Stimulated activated CD4-positive, alpha-beta T cell treated with anti-CD3 and anti-CD28 coated beads, TNF-alpha, amount 100 ng/mL, for 48 hours (primary cell): ENCODE results near the gene SERPINB13.
"Not testable (repeated sequence)": the region's sequence is repeated elsewhere in the genome, so short reads cannot be mapped to it uniquely, and the experiment has no call there.

ENCODE experiments used
- DNase-seq, 3 donors: peaks; one replicate each; pipeline ENCODE4 v3.0.0-alpha.2; 2020; ENCODE audit warnings: low read depth in 3 of 3

SERPINB13 gene

DNA sequence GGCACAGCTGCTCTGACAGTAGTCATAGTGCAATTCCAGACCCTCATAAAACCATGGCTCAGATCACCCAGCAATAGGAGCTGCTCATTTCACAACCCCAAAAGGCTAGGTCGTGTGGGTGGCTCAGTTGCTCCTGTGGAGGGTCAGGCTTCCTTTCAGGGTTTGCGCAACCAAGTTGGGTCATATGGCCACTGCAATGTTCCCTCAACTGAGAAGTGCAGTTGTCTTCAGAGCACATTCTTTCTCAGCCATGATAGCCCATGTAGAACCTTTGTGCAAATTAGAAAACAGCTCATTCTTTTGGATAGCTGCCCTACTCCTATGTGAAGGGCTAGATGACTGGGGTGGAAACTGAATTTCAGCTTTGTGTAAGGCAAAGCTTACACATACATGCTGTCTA lies 3.2 kb downstream of the SERPINB13 start:
- DNase-seq, result no peak

- DNase-seq, result no peak
Measured at GRCh38 chr18:63590966-63591695, 4.0 kb downstream of the SERPINB13 start.

DNA sequence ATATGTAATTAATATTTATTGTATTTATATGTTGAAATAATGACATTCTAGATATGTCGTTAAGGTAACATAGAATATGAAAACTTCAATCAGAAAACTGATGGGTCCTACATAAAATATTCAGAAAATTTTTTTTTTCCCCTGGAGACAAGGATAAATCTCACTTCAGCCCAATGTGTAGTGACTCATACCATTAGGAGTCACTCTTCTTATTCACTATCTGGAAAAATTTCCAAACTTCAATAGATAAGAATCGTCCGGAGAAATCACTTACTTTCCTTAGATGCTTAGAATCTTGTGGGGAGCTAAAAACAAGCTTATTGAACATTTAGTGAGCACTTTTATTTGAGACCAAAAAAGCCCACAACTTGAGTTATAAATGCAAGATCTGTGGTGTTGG lies 4.6 kb downstream of the SERPINB13 start:
- DNase-seq, result no peak

GRCh38 chr18:63592471-63592870 lies 5.3 kb downstream of the SERPINB13 start:
- DNase-seq, result no peak

GRCh38 chr18:63596964-63597363 lies 9.8 kb downstream of the SERPINB13 start:
- no peak for DNase-seq

DNA sequence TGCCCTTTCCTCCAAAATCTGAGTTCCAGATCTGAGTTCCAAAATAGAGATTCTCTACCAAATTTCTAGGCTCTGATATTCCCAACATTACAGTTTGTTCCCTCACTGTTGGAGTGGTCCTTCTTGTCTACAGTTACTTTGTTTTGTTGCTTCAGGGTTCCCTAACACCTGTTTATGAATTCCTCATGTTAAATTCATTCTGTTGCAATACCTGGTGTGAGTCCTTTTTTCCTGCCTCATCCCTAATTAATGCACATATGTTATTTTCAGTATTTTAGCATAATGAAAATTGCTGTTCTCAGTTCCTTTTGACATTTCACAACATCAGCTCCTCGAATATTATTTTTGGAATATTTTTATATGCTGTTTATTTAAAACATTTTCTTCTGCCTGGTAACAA lies 16.2 kb downstream of the SERPINB13 start:
- DNase-seq, result no peak

GRCh38 chr18:63603772-63604171 lies 16.6 kb downstream of the SERPINB13 start:
- no peak for DNase-seq

DNA sequence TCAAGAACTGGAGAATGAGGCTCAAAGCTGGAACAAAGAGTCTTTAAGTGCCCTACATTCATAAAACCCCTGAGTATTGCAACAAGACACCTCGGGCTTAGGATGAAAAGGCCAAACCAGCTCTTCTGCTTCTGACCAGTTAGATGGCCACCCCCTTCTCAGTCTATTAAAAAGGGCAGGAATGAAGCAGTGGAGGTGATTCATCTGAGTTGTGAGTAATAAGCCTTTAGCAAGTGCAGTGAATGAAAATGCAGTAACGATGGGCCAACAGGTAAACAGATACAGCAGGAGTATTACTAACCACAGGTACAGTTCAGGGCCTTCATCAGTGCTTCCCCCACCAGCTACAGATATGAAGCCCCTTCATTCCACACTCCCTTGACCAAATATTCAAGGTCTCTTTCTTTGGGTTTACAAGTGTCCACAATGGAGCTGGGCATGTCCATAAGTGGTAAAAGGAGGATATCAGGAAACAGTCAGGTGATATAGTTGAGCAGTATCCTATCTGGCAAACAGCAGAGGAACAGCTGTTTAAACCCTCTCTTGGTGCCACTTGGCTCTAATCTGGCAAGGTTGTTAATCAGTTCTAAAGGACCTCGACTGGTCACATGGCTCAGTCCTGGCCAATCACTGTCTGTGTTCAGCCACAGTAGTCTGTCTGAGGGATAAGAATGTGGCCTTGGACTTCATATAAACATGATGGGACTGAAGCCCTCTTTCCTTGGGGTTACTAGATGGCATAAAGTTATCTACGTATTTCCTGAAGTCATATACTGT lies 17.8 kb downstream of the SERPINB13 start:
- DNase-seq, result no peak

- DNase-seq, result no peak
Measured at GRCh38 chr18:63606526-63606925, 19.4 kb downstream of the SERPINB13 start.

- DNase-seq, result no peak
Measured at GRCh38 chr18:63613420-63613819, 26.3 kb downstream of the SERPINB13 start.

DNA sequence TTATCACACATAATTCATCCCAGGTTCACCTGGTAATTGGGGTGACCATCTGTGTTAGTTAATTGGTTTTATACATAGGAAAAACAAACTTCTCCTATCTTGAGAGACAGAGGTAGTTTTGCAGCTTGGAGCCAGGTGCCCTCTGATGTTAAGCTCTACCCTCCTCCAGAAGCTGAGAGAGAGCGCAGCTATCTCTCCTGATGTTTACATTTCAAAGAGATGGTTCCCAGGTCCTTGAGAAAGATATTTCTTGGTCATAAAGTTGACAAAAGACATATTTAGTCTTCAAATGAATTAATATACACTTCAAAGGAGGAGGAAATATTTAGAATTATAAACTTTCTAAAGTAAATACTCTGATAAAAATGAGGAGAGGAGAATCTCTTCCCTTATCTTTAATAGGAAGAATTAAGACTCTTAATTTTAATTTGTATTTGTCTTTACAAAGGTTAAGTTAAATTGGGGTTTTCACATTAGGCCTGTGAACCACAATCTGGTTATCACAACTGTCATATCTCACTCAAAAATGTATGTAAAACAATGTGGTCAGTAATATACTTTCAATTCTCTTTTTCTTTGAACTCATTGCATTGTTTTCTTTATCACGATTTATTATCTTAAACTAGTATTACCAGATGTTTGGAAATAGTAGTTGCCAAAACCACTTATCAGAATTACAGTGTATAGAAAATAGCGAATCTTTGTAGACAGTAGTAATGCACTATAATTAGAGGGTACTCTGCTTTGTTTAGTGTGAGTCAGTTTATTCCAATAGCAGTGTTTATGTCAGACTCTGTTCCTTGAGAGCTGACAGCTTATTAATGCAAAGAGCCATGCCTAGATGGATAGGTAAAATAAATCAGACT lies 30.1 kb downstream of the SERPINB13 start:
- no peak for DNase-seq

DNA sequence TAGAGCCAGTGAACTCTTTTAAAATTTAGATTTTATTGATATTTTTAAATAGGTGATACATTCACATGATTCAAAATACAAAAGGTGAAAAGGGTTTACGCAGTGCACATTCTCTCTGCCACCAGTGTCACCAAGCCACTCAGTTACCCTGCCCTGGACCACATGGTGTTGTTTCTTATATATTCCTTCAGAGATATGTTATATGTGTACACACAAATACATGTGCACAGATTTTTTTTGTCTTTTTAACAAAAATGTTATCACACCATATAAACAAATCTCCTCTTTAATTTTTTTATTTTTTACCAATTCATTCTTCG lies 30.7 kb downstream of the SERPINB13 start:
- DNase-seq, result no peak

DNA sequence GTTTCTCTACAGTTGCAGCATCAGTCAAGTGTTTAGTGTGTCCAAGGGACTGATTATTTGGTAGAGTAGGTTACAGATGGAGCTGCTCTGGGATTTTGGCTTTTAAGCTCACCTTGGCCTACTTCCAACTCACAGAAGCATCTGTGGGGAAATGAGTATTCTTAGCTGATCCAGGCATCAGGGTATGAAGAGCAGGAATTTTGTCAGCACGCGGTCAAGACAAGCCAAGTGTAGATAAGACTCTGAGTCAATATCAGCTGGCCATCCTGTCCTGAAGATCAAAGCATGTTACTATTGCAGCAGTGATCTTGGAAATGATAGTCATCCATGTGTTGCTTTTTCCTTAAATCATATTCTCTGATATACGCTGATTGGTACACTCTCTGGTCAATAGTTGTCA lies 32.5 kb downstream of the SERPINB13 start:
- no peak for DNase-seq

DNA sequence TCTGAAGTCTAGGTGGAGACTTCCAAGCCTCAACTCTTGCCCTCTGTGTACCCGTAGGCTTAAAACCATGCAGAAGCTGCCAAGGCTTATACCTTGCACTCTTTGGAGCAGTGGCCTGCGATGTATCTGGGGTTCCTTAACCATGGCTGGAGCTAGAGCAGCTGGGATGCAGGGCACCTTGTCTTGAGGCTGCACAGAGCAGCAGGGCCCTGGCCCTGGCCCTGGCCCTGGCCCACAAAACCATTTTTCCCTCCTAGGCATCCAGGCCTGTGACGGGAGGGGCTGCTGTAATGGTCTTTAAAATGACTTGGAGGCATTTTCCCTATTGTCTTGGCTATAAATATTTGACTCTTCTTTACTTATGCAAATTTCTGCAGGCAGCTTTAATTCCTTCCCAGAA lies 37.7 kb downstream of the SERPINB13 start:
- no peak for DNase-seq

DNA sequence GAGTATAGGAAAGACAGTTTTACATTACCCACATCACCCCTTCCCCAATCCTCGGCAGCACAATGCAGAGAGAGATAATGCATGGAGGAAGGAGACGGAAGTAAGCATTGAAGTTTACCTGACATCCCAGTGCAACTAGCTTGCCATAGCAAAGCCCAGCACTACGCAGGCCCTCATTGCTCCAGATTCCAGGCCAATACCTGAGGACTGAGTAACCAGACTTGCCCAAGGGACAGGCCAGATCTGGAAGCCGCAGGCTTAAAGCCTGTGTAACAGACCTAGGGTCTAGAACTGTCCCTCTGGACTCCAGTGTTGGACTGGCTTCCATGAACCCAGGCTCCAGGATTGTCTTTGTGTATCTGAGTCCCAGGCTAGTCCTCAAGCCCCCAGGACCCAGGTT lies 39.3 kb downstream of the SERPINB13 start:
- DNase-seq, result no peak

DNA sequence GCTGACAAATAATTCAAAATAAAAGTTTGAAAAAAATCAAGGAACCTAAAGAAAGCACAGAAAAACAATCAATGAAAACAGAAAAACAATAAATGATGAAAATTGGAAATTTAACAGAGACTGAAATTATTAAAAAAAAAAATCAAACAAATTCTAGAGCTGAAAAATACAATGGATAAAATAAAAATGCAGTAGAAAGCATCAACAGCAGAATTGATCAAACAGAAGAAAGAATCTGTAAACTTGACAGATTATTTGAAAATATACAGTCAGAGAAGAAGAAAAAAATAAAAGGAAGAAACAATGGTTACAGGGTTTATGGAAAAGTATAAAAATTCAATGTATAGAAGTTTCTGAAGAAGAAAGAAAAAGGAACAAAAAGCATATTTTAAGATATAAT lies 40.7 kb downstream of the SERPINB13 start:
- no peak for DNase-seq

DNA sequence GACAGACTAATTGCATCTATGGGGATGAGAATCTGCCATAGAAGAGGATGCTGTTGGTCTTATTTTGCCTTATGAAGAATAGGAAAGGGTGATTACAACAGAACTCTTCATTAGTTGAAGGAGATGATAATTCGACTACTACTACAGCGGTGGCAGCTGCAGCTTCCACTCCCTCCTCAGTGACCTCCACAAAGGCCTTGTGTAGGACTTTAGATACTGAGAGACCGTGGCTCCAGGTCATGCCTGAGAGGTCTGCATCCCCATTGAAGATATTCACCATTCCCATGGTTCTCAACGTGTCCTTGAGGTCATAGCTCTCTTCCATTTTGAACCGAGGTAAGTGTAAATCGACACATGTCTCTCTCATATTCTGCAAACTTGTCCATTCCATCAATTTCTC lies 50.6 kb downstream of the SERPINB13 start:
- no peak for DNase-seq

- not testable (repeated sequence) for DNase-seq
Measured at GRCh38 chr18:63641157-63641680, 54.1 kb downstream of the SERPINB13 start.

DNA sequence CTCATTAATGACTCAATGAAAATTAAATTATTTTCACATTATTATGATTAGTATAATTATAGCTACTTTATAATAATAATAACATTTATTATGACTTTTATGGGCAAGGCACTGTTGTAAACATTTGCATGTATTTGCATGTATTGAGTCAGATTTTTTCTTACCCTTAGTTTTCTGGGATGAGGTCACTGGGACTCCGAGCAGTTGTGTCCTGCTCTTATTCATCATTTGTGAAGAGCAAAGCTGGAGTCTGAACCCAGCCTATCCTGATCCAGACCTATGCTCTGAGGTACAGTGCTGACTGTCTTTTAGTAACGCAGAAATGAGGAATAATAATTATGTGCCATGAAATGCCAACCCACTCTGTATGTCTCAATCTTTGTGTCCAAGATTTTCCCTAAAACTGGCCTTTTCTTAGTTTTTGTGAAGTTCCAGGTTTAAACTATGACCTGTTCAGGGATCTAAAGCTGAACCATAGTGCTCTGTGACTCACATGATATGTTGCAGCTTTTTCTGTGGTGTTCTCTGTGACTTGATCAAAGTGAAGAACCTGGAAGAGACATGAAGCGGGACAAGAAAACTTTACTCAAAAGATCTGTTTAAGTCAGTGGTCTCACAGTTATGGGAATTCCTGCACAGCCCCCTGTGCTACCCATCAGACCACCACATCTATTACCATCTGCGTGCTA lies 55.7 kb downstream of the SERPINB13 start:
- DNase-seq, result not testable (repeated sequence)

DNA sequence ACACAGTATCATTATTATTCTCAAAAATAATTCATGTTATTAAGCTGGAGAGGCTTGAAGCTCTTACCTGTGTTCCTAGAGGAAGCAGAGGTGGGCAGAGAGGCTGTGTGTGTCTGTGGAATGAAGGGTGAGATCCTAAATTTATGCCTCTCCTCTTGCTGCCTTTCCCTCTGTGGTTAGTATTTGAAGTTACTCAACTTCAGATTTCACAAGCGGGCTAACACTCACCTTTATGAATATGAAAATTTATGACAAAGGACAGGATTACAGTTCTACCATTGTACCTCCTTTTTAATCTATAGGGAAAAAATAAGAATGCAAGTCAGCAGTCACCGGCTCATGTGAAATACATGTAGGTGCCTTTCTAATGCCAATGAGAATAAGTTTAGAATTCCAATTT lies 57.0 kb downstream of the SERPINB13 start, which contains the start of gene SERPINB4:
SERPINB4 (minus strand) TSS at position 115 of the 400 bp plus-strand sequence. CDS start 679 bp downstream, outside the sequence.
- not testable (repeated sequence) for DNase-seq

DNA sequence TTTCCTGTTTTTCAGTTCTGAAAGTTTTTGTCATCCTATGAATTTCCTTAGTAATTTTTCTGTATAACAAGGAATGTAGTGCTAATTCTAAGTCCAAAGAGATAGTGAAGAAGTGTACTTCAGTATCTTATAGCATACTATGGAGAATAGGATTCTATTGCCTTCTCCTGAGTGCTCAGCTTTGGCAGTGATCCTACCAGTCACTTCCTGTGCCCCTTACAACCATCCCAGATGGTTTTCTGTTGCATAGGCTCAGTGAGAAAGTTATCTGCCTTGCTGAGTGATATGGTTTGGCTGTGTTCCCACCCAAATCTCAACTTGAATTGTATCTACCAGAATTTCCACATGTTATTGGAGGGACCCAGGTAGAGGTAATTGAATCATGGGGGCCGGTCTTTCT lies 57.6 kb downstream of the SERPINB13 start:
- not testable (repeated sequence) for DNase-seq
